Epithelial cell of proximal tubule (primary cell): Measurements from ENCODE around the gene CST5. TPM values are rescaled to one million over a fixed set of nuclear protein-coding genes. Genes with fewer than 3 reads are reported as not detected.
"Not testable (repeated sequence)": the region's sequence is repeated elsewhere in the genome, so short reads cannot be mapped to it uniquely, and the experiment has no call there.

ENCODE experiments used
- DNase-seq: peaks from one replicate; pipeline ENCODE4 v3.0.0-alpha.2; 2011; ENCODE audit warnings: low read depth
- H3K4me3 ChIP-seq: 2 replicates; pipeline ENCODE4 v1.5.1; 2011; ENCODE audit warnings: low read depth, mild to moderate bottlenecking, low read length
- total RNA-seq: library from RNA; depleted of rRNA; stranded (reverse); fragments of >200 nt; gene quantifications from 2 replicates; pipeline ENCODE4 v1.2.3, GENCODE V29; 2015
- TF ChIP-seq, protein P1 (sequence below): conservative IDR thresholded peaks from 2 replicates; pipeline ENCODE4 v1.5.1; 2012; ENCODE audit warnings: low read depth, mild to moderate bottlenecking, low read length

The CST5 gene
- total RNA-seq, 1 donor from 2014 or later: not detected

DNA sequence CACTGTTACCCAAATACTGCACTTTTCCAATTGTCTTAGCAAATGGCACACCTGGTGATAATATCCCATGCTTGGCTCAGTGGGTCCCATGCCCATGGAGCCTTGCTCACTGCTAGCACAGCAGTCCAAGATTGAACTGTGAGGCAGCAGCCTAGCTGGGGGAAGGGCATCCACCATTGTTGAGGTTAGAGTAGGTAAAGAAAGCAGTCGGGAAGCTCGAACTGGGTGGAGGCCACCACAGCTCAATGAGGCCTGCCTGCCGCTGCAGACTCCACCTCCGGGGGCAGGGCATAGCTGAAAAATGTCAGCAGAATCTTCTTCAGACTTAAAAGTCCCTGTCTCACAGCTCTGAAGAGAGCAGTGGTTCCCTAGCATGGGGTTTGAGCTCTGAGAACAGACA lies 43.8 kb downstream of the CST5 start:
- TF ChIP-seq, protein P1, sequence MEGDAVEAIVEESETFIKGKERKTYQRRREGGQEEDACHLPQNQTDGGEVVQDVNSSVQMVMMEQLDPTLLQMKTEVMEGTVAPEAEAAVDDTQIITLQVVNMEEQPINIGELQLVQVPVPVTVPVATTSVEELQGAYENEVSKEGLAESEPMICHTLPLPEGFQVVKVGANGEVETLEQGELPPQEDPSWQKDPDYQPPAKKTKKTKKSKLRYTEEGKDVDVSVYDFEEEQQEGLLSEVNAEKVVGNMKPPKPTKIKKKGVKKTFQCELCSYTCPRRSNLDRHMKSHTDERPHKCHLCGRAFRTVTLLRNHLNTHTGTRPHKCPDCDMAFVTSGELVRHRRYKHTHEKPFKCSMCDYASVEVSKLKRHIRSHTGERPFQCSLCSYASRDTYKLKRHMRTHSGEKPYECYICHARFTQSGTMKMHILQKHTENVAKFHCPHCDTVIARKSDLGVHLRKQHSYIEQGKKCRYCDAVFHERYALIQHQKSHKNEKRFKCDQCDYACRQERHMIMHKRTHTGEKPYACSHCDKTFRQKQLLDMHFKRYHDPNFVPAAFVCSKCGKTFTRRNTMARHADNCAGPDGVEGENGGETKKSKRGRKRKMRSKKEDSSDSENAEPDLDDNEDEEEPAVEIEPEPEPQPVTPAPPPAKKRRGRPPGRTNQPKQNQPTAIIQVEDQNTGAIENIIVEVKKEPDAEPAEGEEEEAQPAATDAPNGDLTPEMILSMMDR: no peak
- no peak overlapping the region for H3K4me3 ChIP-seq
- DNase-seq: no peak

DNA sequence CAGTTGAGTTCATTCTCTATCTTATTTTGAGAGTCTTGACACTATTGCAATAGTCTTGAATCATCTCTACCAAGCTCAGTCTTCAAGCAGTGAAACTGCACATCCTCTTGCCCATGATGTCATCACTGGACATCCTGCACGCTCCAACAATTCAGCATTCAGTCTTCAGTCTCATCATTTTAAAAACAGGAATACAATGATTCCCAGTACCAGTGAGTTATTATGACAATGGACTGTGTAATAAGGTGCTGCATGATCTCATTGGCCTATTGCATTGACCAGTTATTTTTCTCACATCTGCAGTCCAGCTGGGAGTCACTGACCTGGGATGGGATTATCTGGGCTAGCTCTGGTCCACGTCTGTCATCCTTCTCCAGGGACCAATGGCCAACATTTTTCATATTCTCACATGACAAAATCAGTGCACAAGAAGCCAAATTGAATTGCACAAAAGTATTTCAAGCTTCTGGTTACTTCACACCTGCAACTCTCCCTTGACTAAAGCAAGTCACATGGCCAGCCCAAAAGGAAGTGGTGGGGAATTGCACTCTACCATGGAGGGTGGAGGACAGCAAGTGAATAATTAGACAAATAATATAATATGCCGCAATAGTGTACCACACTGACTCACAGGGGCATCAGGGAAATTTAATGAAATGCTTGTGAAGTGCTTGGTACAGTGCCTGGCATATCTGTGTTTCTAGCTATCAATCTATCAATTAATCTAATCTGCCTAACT lies 46.6 kb downstream of the CST5 start:
- H3K4me3 ChIP-seq: no peak overlapping the region
- DNase-seq: no peak
- TF ChIP-seq, protein P1: no peak

DNA sequence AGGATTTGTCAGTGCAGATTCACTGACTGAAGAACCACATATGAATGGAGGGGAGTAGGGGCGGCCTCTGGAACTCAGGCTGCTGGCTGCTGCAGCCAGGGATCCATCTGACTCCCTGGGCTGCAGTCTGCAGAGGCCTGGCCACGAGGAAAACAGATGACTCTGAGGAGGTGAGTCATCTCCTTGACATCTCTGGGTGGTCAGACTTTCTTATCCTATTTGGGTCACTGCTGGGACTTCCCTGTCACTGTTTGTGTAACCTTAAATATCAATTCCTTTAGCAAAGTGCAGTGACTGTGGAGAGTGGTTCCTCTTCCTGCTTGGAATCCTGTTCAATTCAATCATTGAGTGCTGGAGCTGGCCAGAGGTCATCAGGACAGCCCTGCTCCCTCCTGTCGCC lies 47.6 kb downstream of the CST5 start:
- DNase-seq, H3K4me3 ChIP-seq: not testable (repeated sequence)

DNA sequence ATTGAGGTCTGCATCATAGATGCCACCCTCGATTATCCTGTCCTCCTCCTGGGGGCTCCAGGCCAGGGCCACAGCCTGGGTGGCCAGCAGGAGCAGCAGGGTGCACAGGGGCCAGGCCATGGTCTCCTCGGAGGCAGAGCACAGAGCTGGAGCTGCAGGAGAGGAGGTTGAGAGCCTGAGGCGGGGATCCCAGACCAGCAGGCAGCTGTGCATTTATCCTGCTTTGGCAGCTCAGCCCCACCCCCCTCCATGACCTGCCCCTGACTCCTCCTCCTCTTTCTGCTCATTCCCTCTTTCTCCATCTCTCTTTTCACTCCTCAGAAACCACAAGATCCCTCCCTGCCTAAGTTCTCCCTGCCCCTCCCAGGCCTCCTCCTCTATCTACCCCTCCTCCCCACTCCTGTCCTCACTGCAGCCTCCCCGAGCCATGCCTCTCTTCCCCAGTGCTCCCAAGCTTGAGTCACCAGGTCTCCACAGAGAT lies 53.0 kb downstream of the CST5 start, which contains the start of gene CST2:
TSS of gene CST2 (minus strand) at position 189 of the 481 bp plus-strand sequence. CDS start at position 120, 69 bp downstream.
- TF ChIP-seq, protein P1: no peak
- H3K4me3 ChIP-seq: no peak within 1 kb of the TSS
- DNase-seq: no peak

Other genes starting within 250 kb of the CST5 start
- gene CST3, start 241.8 kb downstream of the CST5 start, total RNA-seq: 309 and 347 TPM in 2 replicates
- gene CST4, start 190.7 kb downstream of the CST5 start, total RNA-seq: not detected in 2 replicates
- gene CST1, start 128.8 kb downstream of the CST5 start, total RNA-seq: not detected in 2 replicates
- not detected in 2 replicates for gene CST2, start 53.0 kb downstream of the CST5 start, total RNA-seq
- gene GGTLC1, start 109.0 kb upstream of the CST5 start, total RNA-seq: not detected in 2 replicates